ENCODE data around the gene CEBPB. TPM values are rescaled to one million over a fixed set of nuclear protein-coding genes. Genes with fewer than 3 reads are reported as not detected.
"Not testable (repeated sequence)": the region's sequence is repeated elsewhere in the genome, so short reads cannot be mapped to it uniquely, and the experiment has no call there.

CEBPB gene
- total RNA-seq, 1 donor from 2014 or later = 118 TPM

- FAIRE-seq = no peak
- Histone ChIP-seq H3K36me3 (ENCODE audit: control insufficient read depth, insufficient read depth, low read length) (peaks cover 3% of the 10 kb centered on the region), H3K4me3 (ENCODE audit: low read depth, low read length) (no peak overlapping the region), H3K27me3 (ENCODE audit: control insufficient read depth, insufficient read depth, low read length) (no peaks in the 10 kb centered on the region)
- no peak for TF ChIP-seq CTCF (IDR thresholded peaks at IDR 0.05; ENCODE audit: insufficient read depth, low read length, severe bottlenecking)
- DNase-seq (ENCODE audit: low read depth) = no peak
These were observed 7.0 kb downstream of the CEBPB start for GRCh38 chr20:50197463-50198179.

GRCh38 chr20:50198180-50198666, 7.6 kb downstream of the CEBPB start:
- Histone ChIP-seq H3K4me3 (ENCODE audit: low read depth, low read length) (no peak overlapping the region), H3K27me3 (ENCODE audit: control insufficient read depth, insufficient read depth, low read length) (no peaks in the 10 kb centered on the region), H3K36me3 (ENCODE audit: control insufficient read depth, insufficient read depth, low read length) (peaks cover under 1% of the 10 kb centered on the region)
- no peak for TF ChIP-seq CTCF (IDR thresholded peaks at IDR 0.05; ENCODE audit: insufficient read depth, low read length, severe bottlenecking)
- no peak for FAIRE-seq
- no peak for DNase-seq (ENCODE audit: low read depth)

GRCh38 chr20:50198716-50199115, 8.1 kb downstream of the CEBPB start:
- DNase-seq (ENCODE audit: low read depth) = no peak
- FAIRE-seq = no peak
- no peak for TF ChIP-seq CTCF (IDR thresholded peaks at IDR 0.05; ENCODE audit: insufficient read depth, low read length, severe bottlenecking)
- Histone ChIP-seq H3K4me3 (ENCODE audit: low read depth, low read length) (no peak overlapping the region), H3K36me3 (ENCODE audit: control insufficient read depth, insufficient read depth, low read length) (no peaks in the 10 kb centered on the region), H3K27me3 (ENCODE audit: control insufficient read depth, insufficient read depth, low read length) (no peaks in the 10 kb centered on the region)

GRCh38 chr20:50199703-50200102, 9.1 kb downstream of the CEBPB start:
- no peaks in the 10 kb centered on the region for H3K27me3 ChIP-seq (ENCODE audit: control insufficient read depth, insufficient read depth, low read length)
- no peak for DNase-seq (ENCODE audit: low read depth)
- TF ChIP-seq CTCF (IDR thresholded peaks at IDR 0.05; ENCODE audit: insufficient read depth, low read length, severe bottlenecking) = no peak
- no peak overlapping the region for H3K4me3 ChIP-seq (ENCODE audit: low read depth, low read length)
- H3K36me3 ChIP-seq (ENCODE audit: control insufficient read depth, insufficient read depth, low read length) = no peaks in the 10 kb centered on the region
- no peak for FAIRE-seq

- FAIRE-seq (no peak), DNase-seq (ENCODE audit: low read depth) (no peak)
- TF ChIP-seq CTCF (IDR thresholded peaks at IDR 0.05; ENCODE audit: insufficient read depth, low read length, severe bottlenecking) = no peak
These were observed 10.0 kb downstream of the CEBPB start for GRCh38 chr20:50200482-50201104.

GRCh38 chr20:50201710-50202109, 11.1 kb downstream of the CEBPB start:
- H3K36me3 ChIP-seq (ENCODE audit: control insufficient read depth, insufficient read depth, low read length); DNase-seq (ENCODE audit: low read depth); H3K27me3 ChIP-seq (ENCODE audit: control insufficient read depth, insufficient read depth, low read length); FAIRE-seq; H3K4me3 ChIP-seq (ENCODE audit: low read depth, low read length): not testable (repeated sequence)

More at GRCh38 chr20:50200482-50201104, 10.0 kb downstream of the CEBPB start:
- Histone ChIP-seq H3K4me3 (ENCODE audit: low read depth, low read length) (no peak overlapping the region), H3K27me3 (ENCODE audit: control insufficient read depth, insufficient read depth, low read length) (no peaks in the 10 kb centered on the region), H3K36me3 (ENCODE audit: control insufficient read depth, insufficient read depth, low read length) (no peaks in the 10 kb centered on the region)
